Psoas muscle (tissue), 8 donors: ENCODE results near the gene HNF1A. TPM values are rescaled to one million over a fixed set of nuclear protein-coding genes. Genes with fewer than 3 reads are reported as not detected.

Experiments
- ATAC-seq, 4 donors: fragments of 200-7000 bp; cut with Tn5 transposase; one replicate each; pipeline ENCODE4 v1.9.1; 2020; ENCODE audit warnings: moderate library complexity in 3 of 4, mild to moderate bottlenecking in 2 of 4
- DNase-seq, 2 donors: peaks; one replicate each; pipeline ENCODE4 v3.0.0-alpha.2; 2020
- H3K27ac ChIP-seq: fragments of 200-600 bp; one replicate; pipeline ENCODE4 v1.8.0; 2022
- H3K27me3 ChIP-seq, 3 donors: fragments of 200-600 bp in 1 of 3; one replicate each; pipeline versions ENCODE4 v1.6.1 to v1.8.0; 2013 to 2022; ENCODE audit warnings: low read length in 2 of 3, mild to moderate bottlenecking in 2 of 3, moderate library complexity in 1 of 3; ENCODE audit not compliant: insufficient read depth in 3 of 3
- H3K36me3 ChIP-seq, 2 donors: fragments of 200-600 bp in 1 of 2; one replicate each; pipeline versions ENCODE4 v1.6.1 to v1.8.0; 2013 to 2022; ENCODE audit warnings: low read depth in 1 of 2, mild to moderate bottlenecking in 1 of 2, moderate library complexity in 1 of 2; ENCODE audit not compliant: insufficient read depth in 1 of 2
- H3K4me1 ChIP-seq: fragments of 200-600 bp; one replicate; pipeline ENCODE4 v1.8.0; 2022
- H3K4me3 ChIP-seq: fragments of 200-600 bp; one replicate; pipeline ENCODE4 v1.8.0; 2022; ENCODE audit warnings: mild to moderate bottlenecking
- H3K9me3 ChIP-seq: fragments of 200-600 bp; one replicate; pipeline ENCODE4 v1.8.0; 2022
- WGBS, 3 donors: extraction: QIAGEN DNeasy Blood & Tissue Kit; methylation state at CpG; one replicate each; pipeline versions ENCODE4 v1.1.6 to v1.1.7; 2013; 5-methylcytosine and 5-hydroxymethylcytosine counted together
- intact Hi-C, 2 donors: fragments of 100-400 bp; cut with DNase I; formaldehyde crosslinking; loops; one replicate each; pipeline versions ENCODE4 v1.11.0 to v1.14.2; 2022
- polyA plus RNA-seq, 3 donors: library from polyadenylated mRNA; stranded (reverse); fragments of 200-250 nt; gene quantifications; one replicate each; pipeline ENCODE4 v1.2.3, GENCODE V29; 2013
- total RNA-seq, 4 donors: library from RNA; stranded (reverse); fragmentation: NEBNext Ultra II Directional in 2 of 4; extraction: Animal tissue kit (Norgen Biotek cat#: 25700) in 2 of 4; gene quantifications; one replicate each; pipeline versions ENCODE4 v1.2.1 to v1.2.4, GENCODE V29; 2021 to 2023
- TF ChIP-seq, protein P1 (sequence below): fragments of 200-600 bp; IDR thresholded peaks from one replicate; pipeline ENCODE4 v1.8.0; 2022; ENCODE audit warnings: antibody characterized with exemption
- donor health status: healthy with polysubstance abuse.
- donor health status: DM: no; HTN: no; CAD: no; lungs with moderate emphysema.
- donor health status: Bipolar disorder and iron deficiency.
- donor health status: healthy.
- donor health status: DM: yes; HTN: yes; CAD: no.
- donor health status: DM: no; HTN: no; CAD: no.
- donor health status: DM: no; HTN: no; CAD: no.
- donor health status: DM: yes; HTN: yes; CAD: no.

Gene HNF1A
- total and polyA plus RNA-seq, 7 donors: 0.07 to 0.18 TPM; not detected in 5

DNA sequence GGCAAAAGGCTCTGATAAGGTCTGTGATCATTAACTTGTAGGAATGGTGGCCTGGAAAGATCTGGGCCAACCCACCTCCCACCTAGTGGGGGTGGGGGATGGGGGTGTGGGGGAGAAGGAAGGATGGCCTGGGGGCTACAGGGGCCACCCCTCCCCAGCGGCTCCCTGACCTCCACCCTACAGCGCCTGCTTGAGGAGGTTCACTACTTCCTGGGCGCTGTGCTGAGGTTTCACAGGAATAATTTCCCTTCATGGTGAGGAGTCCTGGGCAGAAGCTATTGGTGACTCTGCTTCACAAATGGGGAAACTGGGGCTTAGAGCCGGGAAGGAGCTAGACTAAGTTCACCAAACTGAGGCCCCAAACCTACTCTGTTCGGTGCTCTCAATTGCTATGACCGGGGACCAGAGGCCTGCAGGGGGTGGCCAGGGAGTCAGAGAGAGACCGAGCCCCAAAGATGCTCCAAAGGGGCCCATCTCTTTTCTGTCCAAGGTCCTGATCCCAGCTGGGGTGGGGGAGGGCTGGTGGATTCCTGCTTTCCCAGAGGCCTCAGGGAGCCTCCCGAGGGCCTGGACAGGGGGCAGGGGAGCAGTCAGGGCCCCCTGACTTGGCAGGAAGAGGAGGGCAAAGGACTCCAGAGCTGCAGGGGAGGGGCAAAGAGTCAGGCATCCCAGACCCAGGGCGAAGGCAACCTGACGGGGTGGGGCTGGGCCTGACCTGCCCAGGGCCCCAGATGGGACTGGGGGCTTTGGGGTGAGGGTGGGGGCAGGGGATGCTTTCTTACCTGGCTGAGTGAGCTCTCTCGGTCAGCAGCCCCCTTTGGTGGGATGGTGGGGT lies 1.7 kb downstream of the HNF1A start:
- Histone ChIP-seq H3K27ac (no peak overlapping the region), H3K9me3 (no peaks in the 10 kb centered on the region), H3K27me3 (peaks cover 0 to 3% (median 0%) of the 10 kb centered on the region in 3 donors), H3K4me1 (no peaks in the 10 kb centered on the region), H3K36me3 (no peaks in the 10 kb centered on the region), H3K4me3 (no peak overlapping the region)
- no peak for ATAC-seq
- WGBS, 3 donors: 52 to 57% (median 56%) methylated on average over 10 to 11 of the region's 11 CpGs
- intact Hi-C loops: no loop called here
- TF ChIP-seq, protein P1, sequence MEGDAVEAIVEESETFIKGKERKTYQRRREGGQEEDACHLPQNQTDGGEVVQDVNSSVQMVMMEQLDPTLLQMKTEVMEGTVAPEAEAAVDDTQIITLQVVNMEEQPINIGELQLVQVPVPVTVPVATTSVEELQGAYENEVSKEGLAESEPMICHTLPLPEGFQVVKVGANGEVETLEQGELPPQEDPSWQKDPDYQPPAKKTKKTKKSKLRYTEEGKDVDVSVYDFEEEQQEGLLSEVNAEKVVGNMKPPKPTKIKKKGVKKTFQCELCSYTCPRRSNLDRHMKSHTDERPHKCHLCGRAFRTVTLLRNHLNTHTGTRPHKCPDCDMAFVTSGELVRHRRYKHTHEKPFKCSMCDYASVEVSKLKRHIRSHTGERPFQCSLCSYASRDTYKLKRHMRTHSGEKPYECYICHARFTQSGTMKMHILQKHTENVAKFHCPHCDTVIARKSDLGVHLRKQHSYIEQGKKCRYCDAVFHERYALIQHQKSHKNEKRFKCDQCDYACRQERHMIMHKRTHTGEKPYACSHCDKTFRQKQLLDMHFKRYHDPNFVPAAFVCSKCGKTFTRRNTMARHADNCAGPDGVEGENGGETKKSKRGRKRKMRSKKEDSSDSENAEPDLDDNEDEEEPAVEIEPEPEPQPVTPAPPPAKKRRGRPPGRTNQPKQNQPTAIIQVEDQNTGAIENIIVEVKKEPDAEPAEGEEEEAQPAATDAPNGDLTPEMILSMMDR: no peak
- DNase-seq: no peak

DNA sequence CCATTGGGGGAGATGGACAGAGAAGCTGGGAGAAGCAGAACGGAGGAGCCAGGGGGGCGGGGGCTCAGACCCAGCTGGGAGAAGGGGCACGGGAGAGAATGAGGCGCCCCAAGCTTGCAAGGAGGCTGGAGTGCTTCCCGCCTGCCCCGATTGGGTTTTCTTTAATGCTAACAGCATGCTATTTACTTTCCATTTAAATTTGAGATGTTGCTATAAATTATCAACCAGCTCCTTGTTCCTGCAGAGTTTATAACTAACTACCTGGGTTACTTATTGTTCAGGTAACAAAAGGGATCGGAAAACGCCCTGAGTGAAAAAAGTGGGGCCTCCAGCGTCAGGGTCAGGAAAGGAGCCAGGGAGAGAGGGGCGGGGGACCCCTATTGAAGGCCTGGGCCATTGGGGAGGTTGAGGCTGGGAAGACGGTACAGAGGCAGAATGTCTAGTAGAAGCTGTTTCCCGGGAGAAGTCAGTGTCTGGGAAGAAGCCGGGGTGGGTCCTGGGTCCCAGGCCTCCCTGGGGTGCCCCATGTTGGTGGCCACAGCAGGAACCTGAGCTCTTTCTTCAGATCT lies 2.5 kb downstream of the HNF1A start:
- intact Hi-C loops: no loop called here
- TF ChIP-seq, protein P1: no peak
- no peak for DNase-seq

DNA sequence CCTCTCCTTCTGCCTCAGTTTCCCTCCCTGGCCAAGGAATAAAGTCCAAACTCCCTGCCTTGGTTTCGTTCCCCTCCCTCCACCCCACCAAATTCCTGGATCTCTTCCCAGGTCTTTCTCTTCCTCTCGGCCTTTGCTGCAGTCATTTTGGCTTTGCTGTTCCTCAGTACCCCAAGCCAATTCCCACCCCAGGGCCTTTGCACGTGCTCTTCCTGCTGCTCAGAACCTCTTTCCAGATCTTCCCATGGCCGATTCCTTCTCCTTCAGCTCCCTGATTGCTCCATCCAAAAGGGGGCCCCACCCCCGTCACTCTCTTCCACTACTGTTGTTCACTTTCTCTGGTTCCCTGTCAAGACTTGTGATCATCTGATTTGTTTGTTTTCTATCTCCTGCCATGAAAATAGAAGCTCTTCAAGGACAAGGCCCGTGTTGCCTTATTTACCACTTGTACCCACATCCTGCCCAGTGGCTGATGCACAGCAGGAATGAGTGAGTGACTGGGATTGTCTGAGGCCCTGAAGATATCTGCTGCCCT lies 3.1 kb downstream of the HNF1A start:
- TF ChIP-seq, protein P1: no peak
- DNase-seq: no peak
- ATAC-seq: no peak
- no peaks in the 10 kb centered on the region for H3K9me3 ChIP-seq
- intact Hi-C loops: no loop called here
- H3K4me3 ChIP-seq: no peak overlapping the region
- no peaks in the 10 kb centered on the region for H3K36me3 ChIP-seq
- H3K27ac ChIP-seq: no peak overlapping the region
- 64 to 69% (median 67%) methylated on average over 6 of the region's 6 CpGs for WGBS, 3 donors
- no peaks in the 10 kb centered on the region for H3K4me1 ChIP-seq
- H3K27me3 ChIP-seq: peaks cover 0 to 3% (median 0%) of the 10 kb centered on the region in 3 donors

More for the DNA sequence above, 2.5 kb downstream of the HNF1A start:
- Histone ChIP-seq H3K4me3 (no peak overlapping the region), H3K27me3 (peaks cover 0 to 3% (median 0%) of the 10 kb centered on the region in 3 donors), H3K4me1 (no peaks in the 10 kb centered on the region), H3K36me3 (no peaks in the 10 kb centered on the region), H3K9me3 (no peaks in the 10 kb centered on the region), H3K27ac (no peak overlapping the region)
- no peak for ATAC-seq
- 56 to 67% (median 66%) methylated on average over 13 of the region's 13 CpGs for WGBS, 3 donors

DNA sequence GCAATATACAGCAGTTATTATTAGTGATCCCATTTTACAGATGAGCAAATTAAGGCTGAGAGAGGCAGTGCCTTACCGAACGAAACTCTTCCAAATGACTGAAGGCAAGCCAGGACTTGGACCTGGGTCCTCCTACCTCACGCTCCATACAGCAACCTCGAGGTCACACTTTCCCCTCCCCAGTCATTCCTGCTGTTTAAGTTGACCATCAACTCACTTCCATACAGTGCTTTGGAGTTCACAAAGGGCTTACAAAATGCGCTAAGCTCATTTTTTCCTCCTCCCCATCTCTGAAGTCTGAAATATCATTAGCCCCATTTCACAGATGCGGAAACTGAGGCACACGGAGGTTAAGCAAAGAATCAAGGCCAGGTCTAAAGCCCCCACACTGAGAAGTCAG lies 4.3 kb downstream of the HNF1A start:
- Histone ChIP-seq H3K4me1 (no peaks in the 10 kb centered on the region), H3K27ac (no peak overlapping the region), H3K4me3 (no peak overlapping the region), H3K36me3 (no peaks in the 10 kb centered on the region), H3K27me3 (peaks cover 0 to 3% (median 0%) of the 10 kb centered on the region in 3 donors), H3K9me3 (no peaks in the 10 kb centered on the region)
- TF ChIP-seq, protein P1: no peak
- intact Hi-C loops: no loop called here
- ATAC-seq (no peak), DNase-seq (no peak)
- 78 to 81% (median 81%) methylated on average over 7 of the region's 7 CpGs for WGBS, 3 donors
